Gastrocnemius medialis (tissue), 4 donors: ENCODE measurements around the gene CLPTM1L. TPM values are rescaled to one million over a fixed set of nuclear protein-coding genes. Genes with fewer than 3 reads are reported as not detected.

Source experiments
- ATAC-seq, 2 donors: fragments of 150-250 bp; one replicate each; pipeline ENCODE4 v1.9.1; 2016
- DNase-seq, 2 donors: peaks; one replicate each; pipeline ENCODE4 v3.0.0-alpha.2; 2019
- H3K27ac ChIP-seq, 4 donors: fragments of 200-600 bp; sonication (generic); 1 replicate in 1 of 4; 2 replicates in 3 of 4; pipeline ENCODE4 v1.5.1; 2016 to 2018; ENCODE audit warnings: mild to moderate bottlenecking in 2 of 4, moderate library complexity in 1 of 4
- H3K27me3 ChIP-seq, 3 donors: fragments of 200-600 bp; sonication (generic) in 2 of 3; 1 replicate in 1 of 3; 2 replicates in 2 of 3; pipeline versions ENCODE4 v1.5.1 to v1.6.0; 2016 to 2019; ENCODE audit warnings: mild to moderate bottlenecking in 1 of 3, moderate library complexity in 1 of 3
- H3K36me3 ChIP-seq, 2 donors: fragments of 200-600 bp; sonication (generic) in 1 of 2; one replicate each; pipeline ENCODE4 v1.5.1; 2017 to 2018
- H3K4me1 ChIP-seq, 2 donors: fragments of 200-600 bp; sonication (generic) in 1 of 2; one replicate each; pipeline ENCODE4 v1.5.1; 2016 to 2017; ENCODE audit warnings: mild to moderate bottlenecking in 2 of 2
- H3K4me3 ChIP-seq, 4 donors: fragments of 200-600 bp; sonication (generic) in 3 of 4; 1 replicate in 1 of 4; 2 replicates in 3 of 4; pipeline ENCODE4 v1.5.1; 2016 to 2019; ENCODE audit warnings: mild to moderate bottlenecking in 2 of 4
- H3K9me3 ChIP-seq, 3 donors: fragments of 200-600 bp; sonication (generic) in 2 of 3; 1 replicate in 1 of 3; 2 replicates in 2 of 3; pipeline ENCODE4 v1.5.1; 2016 to 2019
- CTCF ChIP-seq, 5 experiments: fragments of 450-650 bp in 3 of 5; fragments of 200-600 bp in 2 of 5; sonication (generic) in 2 of 5; IDR thresholded peaks in 4 of 5; conservative IDR thresholded peaks in 1 of 5; 1 replicate in 4 of 5; 2 replicates in 1 of 5; pipeline ENCODE4 v1.5.1; 2016 to 2019; ENCODE audit warnings: antibody characterized with exemption in 5 of 5, mild to moderate bottlenecking in 3 of 5, moderate library complexity in 3 of 5
- POLR2A ChIP-seq, 2 donors: fragments of 450-650 bp; IDR thresholded peaks; one replicate each; pipeline ENCODE4 v1.6.1; 2017; ENCODE audit warnings: antibody characterized with exemption in 2 of 2, mild to moderate bottlenecking in 2 of 2, moderate library complexity in 2 of 2
- in situ Hi-C, 4 donors: fragments of 200-750 bp; cut with MboI; loops; one replicate each; pipeline versions ENCODE4 v1.15.0 to v1.8.0; 2017; ENCODE audit warnings: low sequenced_read_pairs in 4 of 4
- intact Hi-C: fragments of 100-400 bp; cut with DNase I; formaldehyde crosslinking; loops from one replicate; pipeline ENCODE4 v1.15.1; 2023; ENCODE audit warnings: low total_unique reads
- total RNA-seq, 4 donors: library from RNA; depleted of rRNA; stranded (reverse); fragments of >200 nt; gene quantifications; one replicate each; pipeline versions ENCODE4 v1.1.0 to v1.2.3, GENCODE V29; 2016

CLPTM1L gene
- total RNA-seq, 4 donors from 2014 or later, result 29.4 to 41.0 (median 36.8) TPM

DNA sequence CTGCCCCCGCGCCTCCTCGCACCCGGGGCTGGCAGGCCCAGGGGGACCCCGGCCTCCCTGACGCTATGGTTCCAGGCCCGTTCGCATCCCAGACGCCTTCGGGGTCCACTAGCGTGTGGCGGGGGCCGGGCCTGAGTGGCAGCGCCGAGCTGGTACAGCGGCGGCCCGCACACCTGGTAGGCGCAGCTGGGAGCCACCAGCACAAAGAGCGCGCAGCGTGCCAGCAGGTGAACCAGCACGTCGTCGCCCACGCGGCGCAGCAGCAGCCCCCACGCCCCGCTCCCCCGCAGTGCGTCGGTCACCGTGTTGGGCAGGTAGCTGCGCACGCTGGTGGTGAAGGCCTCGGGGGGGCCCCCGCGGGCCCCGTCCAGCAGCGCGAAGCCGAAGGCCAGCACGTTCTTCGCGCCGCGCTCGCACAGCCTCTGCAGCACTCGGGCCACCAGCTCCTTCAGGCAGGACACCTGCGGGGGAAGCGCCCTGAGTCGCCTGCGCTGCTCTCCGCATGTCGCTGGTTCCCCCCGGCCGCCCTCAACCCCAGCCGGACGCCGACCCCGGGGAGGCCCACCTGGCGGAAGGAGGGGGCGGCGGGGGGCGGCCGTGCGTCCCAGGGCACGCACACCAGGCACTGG lies 50.6 kb downstream of the CLPTM1L start:
- TF ChIP-seq CTCF (IDR thresholded peaks at IDR 0.05 in 4 of 5, conservative IDR thresholded peaks at IDR 0.05 in 1 of 5), result no peak
- TF ChIP-seq POLR2A (IDR thresholded peaks at IDR 0.05), result no peak
- ATAC-seq, result no peak
- H3K9me3 ChIP-seq, result no peaks in the 10 kb centered on the region

GRCh38 chr5:1293416-1294205 lies 51.3 kb downstream of the CLPTM1L start:
- Histone ChIP-seq H3K9me3 (no peaks in the 10 kb centered on the region), H3K4me3 (no peak overlapping the region), H3K27ac (no peak overlapping the region), H3K36me3 (no peaks in the 10 kb centered on the region), H3K4me1 (no peaks in the 10 kb centered on the region), H3K27me3 (peaks cover 9 to 38% (median 22%) of the 10 kb centered on the region in 3 donors)
- no peak for ATAC-seq
- no peak for DNase-seq
- TF ChIP-seq POLR2A (IDR thresholded peaks at IDR 0.05), result no peak
- TF ChIP-seq CTCF (IDR thresholded peaks at IDR 0.05 in 4 of 5, conservative IDR thresholded peaks at IDR 0.05 in 1 of 5), result no peak
- in situ Hi-C loops (no loop called here), intact Hi-C loops (no loop called here)

More for the DNA sequence above, 50.6 kb downstream of the CLPTM1L start:
- Histone ChIP-seq H3K36me3 (no peaks in the 10 kb centered on the region), H3K4me1 (no peaks in the 10 kb centered on the region), H3K4me3 (no peak overlapping the region), H3K27me3 (peaks cover 9 to 38% (median 22%) of the 10 kb centered on the region in 3 donors), H3K27ac (no peak overlapping the region)
- no peak for DNase-seq
- in situ Hi-C loops, result no loop called here
- intact Hi-C loops, result no loop called here

DNA sequence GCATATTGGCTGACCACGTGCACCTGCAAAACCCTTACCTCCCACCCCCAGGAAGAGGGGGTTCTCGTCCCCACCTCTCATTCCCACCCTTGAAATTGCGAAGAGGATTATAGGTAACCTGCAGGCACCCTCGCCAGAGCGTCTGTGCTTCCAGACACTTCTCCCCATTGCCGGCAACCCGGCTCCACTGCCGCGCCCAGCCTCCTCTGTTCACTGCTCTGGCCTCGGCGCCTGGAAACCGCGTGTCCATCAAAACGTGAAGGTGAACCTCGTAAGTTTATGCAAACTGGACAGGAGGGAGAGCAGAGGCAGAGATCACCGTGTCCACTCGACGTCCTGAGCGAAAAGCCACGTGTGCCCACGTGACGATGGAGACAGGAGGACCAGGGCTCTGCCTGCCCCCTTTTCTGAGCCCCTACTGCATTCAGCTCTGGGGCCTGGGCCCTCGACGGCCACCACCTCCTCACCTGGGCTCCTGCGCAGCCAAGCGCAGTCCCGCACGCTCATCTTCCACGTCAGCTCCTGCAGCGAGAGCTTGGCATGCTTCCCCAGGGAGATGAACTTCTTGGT lies 52.0 kb downstream of the CLPTM1L start:
- in situ Hi-C loops (no loop called here), intact Hi-C loops (no loop called here)
- peaks cover 9 to 38% (median 22%) of the 10 kb centered on the region in 3 donors for H3K27me3 ChIP-seq
- H3K27ac ChIP-seq, result no peak overlapping the region
- no peaks in the 10 kb centered on the region for H3K4me1 ChIP-seq
- ATAC-seq (no peak), DNase-seq (no peak)
- no peak overlapping the region for H3K4me3 ChIP-seq
- no peak for TF ChIP-seq CTCF (IDR thresholded peaks at IDR 0.05 in 4 of 5, conservative IDR thresholded peaks at IDR 0.05 in 1 of 5)
- no peak for TF ChIP-seq POLR2A (IDR thresholded peaks at IDR 0.05)
- no peaks in the 10 kb centered on the region for H3K36me3 ChIP-seq
- no peaks in the 10 kb centered on the region for H3K9me3 ChIP-seq

- TF ChIP-seq CTCF (IDR thresholded peaks at IDR 0.05 in 4 of 5, conservative IDR thresholded peaks at IDR 0.05 in 1 of 5), result no peak
- no peak for TF ChIP-seq POLR2A (IDR thresholded peaks at IDR 0.05)
- Histone ChIP-seq H3K9me3 (no peaks in the 10 kb centered on the region), H3K4me1 (no peaks in the 10 kb centered on the region), H3K4me3 (no peak overlapping the region), H3K27ac (no peak overlapping the region), H3K36me3 (no peaks in the 10 kb centered on the region), H3K27me3 (peaks cover 9 to 38% (median 22%) of the 10 kb centered on the region in 3 donors)
- intact Hi-C loops (no loop called here), in situ Hi-C loops (no loop called here)
- DNase-seq (no peak), ATAC-seq (no peak)
Observed at GRCh38 chr5:1292139-1292538, 52.8 kb downstream of the CLPTM1L start.
